Transverse colon (tissue), 3 donors: ENCODE results near the gene DIS3L.

Experiments
- EP300 ChIP-seq: sonication (generic); formaldehyde crosslinking; IDR thresholded peaks from one replicate; pipeline ENCODE4 v1.6.1; 2017; ENCODE audit warnings: antibody characterized with exemption, low read depth
- POLR2A ChIP-seq: fragments of 450-650 bp; IDR thresholded peaks from one replicate; pipeline ENCODE4 v1.6.1; 2016; ENCODE audit warnings: antibody characterized with exemption, mild to moderate bottlenecking, moderate library complexity
- TF ChIP-seq, protein P1 (sequence below), 5 experiments: fragments of 200-600 bp in 3 of 5; fragments of 450-650 bp in 2 of 5; sonication (generic) in 3 of 5; IDR thresholded peaks; 1 replicate in 2 of 5; 2 replicates in 3 of 5; pipeline ENCODE4 v1.5.1; 2016 to 2017; ENCODE audit warnings: antibody characterized with exemption in 5 of 5, inconsistent platforms in 3 of 5, mild to moderate bottlenecking in 2 of 5, moderate library complexity in 1 of 5

DNA sequence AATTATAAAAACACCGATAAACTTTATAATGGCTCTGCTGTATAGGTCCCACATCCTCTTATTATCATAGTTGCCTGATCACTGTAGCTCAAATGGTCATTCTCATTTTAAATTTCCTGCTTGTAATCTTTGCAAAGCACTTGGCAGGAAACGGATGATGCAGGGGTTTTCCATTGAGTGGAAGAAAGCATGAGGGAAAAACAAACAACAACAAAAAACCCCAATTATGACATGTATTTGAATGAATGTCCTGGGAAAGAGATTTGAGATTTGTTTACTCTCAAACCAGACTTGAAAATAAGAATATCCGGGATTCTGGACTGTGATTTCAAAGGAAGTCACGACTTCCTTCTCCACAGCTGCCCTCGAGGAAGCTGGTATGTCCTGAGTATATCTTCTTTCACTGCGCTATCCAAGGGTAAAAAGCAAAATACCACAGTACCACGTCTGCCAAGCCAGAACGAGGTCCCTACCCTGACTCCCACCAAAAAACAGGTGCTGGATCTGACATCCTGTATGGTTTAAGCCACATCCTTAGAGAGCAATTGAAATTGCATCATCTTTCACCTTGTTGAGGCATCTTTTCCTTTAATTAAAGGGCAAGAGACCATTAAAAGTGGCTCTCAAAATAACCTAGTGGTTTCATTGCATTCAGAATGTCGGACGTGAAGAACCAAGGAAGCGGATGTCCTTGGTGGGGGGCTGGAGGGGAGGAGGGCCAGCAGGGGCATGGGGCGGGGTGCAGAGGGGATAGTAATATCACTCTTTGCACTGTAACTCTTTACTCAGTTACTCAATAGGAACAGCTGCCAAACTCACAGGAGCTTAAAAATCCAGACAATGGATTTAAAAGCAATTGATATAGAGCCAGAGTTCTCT, 76.6 kb downstream of the DIS3L start:
- TF ChIP-seq, protein P1, sequence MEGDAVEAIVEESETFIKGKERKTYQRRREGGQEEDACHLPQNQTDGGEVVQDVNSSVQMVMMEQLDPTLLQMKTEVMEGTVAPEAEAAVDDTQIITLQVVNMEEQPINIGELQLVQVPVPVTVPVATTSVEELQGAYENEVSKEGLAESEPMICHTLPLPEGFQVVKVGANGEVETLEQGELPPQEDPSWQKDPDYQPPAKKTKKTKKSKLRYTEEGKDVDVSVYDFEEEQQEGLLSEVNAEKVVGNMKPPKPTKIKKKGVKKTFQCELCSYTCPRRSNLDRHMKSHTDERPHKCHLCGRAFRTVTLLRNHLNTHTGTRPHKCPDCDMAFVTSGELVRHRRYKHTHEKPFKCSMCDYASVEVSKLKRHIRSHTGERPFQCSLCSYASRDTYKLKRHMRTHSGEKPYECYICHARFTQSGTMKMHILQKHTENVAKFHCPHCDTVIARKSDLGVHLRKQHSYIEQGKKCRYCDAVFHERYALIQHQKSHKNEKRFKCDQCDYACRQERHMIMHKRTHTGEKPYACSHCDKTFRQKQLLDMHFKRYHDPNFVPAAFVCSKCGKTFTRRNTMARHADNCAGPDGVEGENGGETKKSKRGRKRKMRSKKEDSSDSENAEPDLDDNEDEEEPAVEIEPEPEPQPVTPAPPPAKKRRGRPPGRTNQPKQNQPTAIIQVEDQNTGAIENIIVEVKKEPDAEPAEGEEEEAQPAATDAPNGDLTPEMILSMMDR (IDR thresholded peaks at IDR 0.05): no peak
- no peak for TF ChIP-seq POLR2A
- TF ChIP-seq EP300: no peak
